HG03045 (cell line): ENCODE results near the gene GSC2.

ENCODE experiments used
- ATAC-seq: cut with Tn5 transposase; IDR thresholded peaks from one replicate; pipeline ENCODE4 v1.9.1; 2021; ENCODE audit warnings: mild to moderate bottlenecking, moderate library complexity; ENCODE audit not compliant: unreplicated experiment

The GSC2 gene

DNA sequence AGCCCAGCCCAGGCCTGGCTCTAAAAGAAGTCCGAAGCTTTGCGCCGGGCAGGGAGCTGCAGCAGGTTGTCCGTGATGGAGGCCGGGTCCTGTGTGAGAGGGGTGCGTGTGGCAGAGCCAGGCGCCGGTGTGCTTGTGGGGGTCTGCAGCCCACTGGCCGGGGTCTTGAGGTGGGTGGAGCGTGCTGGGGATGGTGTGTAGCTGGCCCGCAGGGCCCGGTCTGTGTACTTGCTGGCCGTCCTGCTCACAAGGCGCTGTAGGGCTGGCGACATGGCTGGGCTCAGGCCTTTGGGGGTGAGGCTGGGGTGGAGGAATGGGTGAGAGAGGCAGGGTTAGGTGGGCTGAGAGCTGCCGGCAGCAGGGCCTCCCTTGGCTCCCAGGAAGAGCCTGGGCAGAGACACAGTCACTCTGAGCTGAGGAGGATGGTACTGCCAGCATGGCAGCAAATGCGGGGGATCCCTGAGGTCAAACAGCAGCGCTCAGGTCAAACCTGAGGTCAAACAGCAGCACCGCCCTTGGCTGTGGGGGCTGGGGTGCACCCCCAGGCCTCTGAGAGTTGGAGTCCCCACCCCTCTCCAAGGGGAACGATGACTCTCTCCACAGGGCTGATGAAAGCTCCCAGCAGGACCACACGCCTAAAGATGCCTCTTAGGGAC lies 15.8 kb downstream of the GSC2 start:
- no peak for ATAC-seq

DNA sequence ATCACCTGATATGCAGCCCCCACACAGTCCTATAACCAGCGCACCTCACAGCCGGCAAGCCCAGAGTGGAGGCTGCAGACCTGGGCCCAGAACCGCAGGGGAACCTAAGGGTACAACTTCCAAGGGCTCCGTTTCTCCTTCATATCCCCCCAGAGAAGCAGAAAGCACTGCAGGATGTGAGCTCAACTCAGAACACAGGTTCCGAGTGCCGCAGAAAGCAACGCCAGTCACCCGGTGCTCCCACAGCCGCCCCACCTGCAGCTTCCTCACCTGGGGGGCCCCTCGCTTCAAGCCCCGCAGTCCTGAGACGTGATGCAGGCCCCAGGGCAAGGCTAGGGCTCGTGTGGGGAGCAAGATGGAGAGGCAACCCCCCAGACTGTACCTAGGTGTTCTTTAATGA lies 16.5 kb downstream of the GSC2 start:
- no peak for ATAC-seq

DNA sequence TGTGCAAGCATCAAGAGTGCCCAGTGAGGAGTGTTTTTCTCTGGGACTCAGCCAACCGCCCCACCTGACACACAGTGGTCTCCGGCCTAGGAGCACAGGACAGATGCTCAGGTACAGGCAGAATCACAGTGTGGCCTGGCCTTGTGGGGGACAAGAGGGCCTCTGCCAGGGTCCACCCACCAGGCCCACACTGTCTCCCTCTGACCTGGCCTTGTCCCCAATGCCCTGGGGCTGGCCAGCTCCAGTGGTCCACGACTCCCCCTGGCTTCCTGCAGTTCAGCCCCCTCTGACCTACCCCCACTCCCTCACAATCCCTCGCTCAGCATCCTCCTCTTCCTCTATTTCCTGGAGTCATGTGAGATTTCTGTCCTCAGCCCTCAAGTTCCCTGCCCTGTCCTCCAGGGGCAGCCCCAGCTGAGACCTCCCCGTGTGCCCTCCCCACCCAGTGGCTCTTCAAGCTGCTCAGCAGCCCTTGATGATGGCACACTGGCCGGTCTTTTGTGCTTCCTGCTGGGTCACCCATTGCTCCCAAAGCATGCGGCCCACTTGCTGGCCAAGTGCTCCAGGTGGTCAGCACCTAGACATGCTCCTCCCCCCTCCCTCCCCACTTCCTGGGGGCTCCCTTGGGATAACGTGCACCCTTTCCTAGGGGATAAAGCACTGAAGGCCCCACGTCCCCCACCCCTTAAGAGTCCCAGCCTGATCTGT lies 17.2 kb downstream of the GSC2 start:
- ATAC-seq: no peak

DNA sequence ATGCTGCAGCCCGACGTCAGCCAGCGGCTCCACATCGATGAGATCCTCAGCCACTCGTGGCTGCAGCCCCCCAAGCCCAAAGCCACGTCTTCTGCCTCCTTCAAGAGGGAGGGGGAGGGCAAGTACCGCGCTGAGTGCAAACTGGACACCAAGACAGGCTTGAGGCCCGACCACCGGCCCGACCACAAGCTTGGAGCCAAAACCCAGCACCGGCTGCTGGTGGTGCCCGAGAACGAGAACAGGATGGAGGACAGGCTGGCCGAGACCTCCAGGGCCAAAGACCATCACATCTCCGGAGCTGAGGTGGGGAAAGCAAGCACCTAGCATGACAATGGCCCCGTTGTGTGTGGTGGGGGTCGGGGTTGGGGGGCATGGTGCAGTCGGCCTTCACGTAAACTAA lies 17.9 kb downstream of the GSC2 start:
- ATAC-seq: no peak

DNA sequence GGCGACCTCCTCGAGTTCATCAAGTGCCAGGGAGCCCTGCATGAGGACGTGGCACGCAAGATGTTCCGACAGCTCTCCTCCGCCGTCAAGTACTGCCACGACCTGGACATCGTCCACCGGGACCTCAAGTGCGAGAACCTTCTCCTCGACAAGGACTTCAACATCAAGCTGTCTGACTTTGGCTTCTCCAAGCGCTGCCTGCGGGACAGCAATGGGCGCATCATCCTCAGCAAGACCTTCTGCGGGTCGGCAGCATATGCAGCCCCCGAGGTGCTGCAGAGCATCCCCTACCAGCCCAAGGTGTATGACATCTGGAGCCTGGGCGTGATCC lies 18.4 kb downstream of the GSC2 start:
- no peak for ATAC-seq

DNA sequence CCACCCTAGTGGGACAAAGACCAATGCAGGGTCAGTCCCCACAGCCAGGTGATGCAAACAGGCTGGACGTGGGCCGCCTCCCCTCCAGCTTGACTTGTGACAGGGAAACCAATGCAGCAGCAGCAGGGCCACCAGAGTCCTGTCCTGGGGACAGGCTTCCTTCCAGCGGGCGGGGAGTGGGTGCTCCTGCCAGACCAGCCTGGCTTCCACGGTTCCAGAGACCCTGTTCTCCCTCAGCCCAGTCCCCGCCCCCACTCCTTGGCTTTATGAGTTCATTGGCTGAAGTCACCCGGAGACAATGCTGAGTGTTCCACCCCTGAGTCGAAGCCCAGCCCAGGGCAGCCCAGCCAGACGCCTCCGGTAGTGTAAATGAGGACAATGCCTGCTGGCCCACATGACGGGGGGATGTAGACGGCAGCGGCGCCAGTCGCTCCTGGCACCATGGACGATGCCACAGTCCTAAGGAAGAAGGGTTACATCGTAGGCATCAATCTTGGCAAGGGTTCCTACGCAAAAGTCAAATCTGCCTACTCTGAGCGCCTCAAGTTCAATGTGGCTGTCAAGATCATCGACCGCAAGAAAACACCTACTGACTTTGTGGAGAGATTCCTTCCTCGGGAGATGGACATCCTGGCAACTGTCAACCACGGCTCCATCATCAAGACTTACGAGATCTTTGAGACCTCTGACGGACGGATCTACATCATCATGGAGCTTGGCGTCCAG lies 19.0 kb downstream of the GSC2 start, which contains the start of gene TSSK2:
Gene TSSK2, plus strand, starts transcription at position 350 of the 726 bp plus-strand sequence. Its CDS starts 92 bp downstream, at position 442.
- ATAC-seq: no peak

DNA sequence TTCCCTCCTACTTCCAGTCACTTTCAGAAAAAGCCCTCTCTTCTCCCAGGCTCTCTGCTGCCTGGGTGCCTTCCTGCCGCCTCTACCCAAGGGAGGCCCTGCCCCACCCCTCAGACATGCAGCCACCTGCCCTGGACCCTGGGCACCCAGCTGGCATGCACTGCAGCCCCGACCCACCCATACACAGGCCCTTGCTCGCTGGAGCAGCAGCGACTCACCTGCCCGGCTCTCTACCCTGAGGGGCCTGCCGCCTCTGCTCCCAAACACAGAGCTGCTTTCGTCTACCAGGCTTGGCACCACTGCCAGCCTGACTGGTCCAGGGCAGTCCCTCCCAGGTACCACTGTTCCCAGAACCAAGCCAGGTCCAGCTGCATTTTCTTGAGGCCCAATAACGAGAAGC lies 20.2 kb downstream of the GSC2 start:
- ATAC-seq: no peak

DNA sequence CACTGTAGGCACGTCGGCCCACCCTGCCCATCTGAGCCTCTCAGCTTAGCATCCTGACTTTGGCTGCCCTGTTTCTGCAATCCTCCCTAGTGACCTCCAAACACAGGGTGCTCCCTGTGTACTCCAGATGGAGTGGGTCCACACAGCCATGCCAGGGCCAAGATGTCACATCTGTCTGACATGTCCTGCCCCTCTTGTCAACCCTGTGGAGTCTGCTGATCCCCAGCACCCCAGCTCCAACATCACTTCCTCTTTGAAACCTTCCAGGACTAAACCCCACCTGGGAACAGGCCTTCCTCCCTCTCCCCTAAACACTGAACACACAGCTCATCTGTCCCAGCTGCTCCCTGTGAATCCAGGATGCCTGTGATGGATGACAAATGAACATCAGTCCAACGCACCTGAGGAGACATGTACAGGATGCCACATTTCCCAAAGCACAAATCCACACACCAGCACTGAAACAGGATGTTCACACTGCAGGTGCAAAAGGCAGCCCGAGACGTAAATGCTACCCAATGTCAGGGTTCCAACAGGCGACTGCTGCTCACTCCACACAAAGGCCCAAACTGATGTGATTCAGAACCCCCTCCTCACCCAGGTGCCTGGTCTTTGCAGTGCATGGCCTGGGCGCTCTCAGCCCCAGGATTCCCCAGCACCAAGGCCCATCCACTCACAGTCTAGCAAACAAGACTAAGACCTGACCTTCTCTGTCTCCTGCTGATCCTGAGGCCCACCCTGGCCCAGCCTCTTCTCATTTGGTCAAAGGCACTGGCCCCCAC lies 21.0 kb downstream of the GSC2 start:
- no peak for ATAC-seq

DNA sequence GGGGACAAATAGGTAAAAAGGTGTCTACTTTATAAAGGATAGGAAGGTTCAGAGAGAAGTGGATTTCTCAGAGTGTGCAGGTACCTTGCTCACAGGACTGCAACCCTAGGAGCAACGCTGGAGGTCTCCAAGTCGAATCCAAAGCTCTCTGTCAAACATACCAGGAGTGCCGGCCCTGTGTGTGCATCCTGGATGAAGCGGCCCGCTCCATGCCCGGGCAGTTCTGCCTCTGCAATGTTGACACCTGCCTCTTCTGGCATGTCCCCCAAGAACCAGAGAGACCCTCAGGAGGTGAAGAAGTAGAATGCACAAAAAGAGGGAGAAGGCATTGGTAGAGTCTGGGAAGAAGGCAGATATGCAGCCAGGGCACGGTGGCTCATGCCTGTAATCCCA lies 22.1 kb downstream of the GSC2 start:
- ATAC-seq: no peak

DNA sequence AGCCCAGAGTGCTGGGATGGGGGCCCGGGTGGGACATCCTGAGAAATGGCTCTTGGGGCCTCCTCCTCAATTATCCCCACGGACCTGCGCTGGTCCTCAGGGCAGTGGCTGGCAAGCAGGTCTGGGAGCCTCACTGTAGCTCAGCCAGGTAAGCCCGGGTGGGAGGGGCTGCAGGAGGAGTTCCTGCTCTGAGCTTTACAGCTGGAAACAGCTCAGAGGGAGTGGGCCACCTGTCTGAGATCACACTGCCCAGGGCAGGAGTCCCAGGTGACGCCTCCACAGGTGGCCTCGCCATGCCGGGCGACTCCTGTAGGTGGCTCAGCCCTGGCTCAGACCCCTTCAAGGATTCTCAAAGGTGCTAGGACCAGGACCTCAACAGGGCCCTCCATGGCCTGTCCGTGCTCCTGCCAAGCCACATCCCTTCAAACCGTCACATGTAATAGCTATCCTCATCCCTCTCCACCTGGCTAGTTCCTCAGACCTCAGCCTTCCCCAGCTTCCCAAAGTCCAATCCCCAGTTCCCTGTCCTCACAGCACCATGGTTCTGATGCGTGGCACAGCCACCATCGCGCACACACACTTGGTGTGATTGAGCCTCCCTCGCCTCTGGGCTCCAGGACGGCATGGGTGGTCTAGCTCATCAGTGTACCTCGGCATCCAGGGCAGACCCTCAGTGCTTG lies 22.6 kb downstream of the GSC2 start:
- ATAC-seq: no peak

DNA sequence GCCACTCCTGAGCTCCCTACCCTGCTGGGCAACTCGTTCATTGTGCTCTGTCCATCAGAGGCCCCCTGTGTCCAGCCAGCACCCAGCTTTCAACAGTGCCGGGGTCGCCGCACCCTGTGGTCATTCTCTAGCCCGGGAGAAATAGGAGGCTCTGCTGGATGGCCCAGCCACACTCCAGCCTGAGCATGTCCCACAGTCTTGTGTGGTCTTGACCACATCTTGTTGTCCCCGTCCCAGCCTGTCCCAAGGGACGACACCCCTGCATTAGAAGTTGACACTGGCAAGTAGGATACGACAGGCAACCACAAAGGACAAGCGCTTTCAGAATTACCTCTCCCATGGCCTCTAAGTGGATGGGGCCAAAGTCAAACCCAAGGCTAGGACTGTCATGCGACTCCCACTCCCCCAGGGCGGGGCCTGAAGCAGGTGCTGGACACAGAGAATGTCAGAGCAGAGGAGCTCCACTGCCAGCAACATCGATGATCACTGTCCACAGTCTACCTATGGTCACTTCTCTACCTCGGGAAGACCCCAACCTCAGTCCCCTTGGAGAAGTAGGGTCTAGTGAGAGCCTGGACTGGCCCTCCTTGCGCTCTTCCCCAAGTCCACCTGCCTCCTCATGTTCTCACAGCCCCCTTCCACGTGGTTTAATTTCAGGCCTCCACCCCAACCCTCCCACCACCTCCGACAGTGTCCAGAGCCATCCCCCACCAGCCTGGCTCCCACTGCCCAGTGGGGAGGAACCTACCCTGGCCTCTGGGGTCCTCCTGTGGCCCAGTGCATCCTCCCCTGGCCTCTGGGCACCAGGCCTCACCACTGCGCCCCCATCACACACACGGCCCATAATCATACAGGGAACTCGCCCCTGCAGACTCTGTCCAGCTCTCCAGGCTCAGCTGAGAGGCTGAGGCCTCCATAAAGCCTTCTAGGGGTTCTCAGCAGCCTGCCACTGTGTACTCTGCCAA lies 23.5 kb downstream of the GSC2 start:
- ATAC-seq: no peak

DNA sequence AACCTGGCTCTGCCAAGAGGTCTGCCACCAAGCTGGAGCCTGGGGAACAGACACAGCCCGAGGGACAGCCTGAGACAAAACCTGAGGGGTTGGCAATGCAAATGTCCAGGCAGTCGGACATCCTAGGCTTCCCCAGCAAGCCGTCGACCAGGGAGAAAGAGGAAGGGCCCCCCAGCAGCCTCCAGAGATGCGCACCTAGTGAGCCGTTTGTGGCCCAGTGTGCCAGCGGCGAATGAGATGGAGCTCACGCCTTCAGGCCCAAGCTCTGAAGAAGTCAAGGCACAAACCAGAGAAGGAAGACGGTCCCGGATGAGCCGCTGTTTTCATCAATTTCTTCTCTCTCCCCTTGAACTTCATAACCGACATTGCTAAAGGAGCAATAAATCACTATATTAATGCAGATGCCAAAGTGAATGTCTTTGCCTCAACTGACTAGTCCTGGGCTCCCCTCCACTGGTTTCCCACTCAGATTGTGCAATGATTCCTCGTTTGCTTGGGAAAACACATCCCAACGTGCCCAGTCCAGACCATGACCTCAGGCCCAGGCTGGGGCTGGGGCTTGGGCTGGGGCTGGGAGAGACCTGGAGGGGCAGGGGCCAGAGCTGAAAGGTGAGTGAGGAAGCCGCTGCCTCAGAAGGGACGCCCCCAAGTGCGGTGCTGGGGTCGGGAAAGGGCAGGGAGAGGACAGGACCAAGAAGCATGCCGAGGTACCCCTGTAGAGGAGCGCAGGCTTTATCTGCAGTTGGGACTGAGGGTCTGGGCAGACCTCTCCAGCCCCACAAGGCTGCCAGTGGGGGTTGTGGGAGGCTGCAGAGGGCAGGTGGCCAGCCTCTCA lies 24.4 kb downstream of the GSC2 start:
- ATAC-seq: no peak

DNA sequence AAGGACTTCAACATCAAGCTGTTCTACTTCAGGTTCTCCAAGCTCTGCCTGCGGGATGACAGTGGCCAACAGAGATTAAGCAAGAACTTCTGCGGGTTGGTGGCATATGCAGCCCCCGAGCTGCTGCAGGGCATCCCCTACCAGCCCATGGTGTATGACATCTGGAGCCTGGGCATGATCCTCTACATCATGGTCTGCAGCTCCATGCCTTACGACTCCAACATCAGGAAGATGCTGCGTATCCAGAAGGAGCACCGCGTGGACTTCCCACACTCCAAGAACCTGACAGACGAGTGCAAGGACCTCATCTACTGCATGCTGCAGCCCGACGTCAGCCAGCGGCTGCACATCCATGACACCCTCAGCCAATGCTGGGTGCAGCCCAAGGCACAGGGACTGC lies 25.1 kb downstream of the GSC2 start:
- no peak for ATAC-seq

DNA sequence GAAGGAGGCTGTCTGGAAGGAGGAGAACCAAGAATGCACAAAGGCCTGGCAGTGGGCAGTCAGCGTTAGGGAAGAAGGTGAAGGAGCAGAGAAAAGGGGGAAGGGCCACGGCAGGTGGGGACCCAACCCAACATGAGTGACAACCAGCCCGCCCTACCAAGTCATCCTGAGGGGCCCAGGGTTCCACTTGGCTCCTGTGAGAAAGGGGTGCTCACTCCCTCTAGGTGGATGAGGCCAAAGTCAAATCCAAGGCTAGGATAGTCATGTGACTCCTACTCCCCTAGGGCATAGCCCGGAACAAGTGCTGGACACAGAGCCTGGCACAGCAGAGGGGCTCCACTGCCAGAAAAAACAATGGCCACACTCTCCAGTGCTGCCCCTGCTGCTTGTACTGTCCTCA lies 25.7 kb downstream of the GSC2 start:
- no peak for ATAC-seq

DNA sequence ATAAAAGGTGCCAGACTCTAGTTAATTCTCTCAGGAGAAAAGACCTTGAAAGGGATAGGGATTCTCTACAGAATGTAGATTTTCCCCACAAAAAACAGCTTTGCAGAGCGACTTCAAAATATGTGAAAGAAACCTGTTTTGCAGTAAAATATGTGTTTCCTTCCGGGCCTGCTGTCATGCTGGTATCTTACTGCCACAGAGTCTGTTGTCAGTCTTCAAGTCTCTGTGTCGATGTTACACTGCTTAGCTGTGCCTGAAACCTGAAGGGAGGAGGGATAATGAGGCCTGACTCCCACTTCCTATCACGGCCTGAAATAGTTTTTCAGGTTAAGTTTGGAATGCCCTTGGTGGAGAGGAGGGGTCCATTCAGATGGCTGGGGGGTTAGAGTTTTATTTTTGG lies 26.2 kb downstream of the GSC2 start:
- ATAC-seq: no peak

DNA sequence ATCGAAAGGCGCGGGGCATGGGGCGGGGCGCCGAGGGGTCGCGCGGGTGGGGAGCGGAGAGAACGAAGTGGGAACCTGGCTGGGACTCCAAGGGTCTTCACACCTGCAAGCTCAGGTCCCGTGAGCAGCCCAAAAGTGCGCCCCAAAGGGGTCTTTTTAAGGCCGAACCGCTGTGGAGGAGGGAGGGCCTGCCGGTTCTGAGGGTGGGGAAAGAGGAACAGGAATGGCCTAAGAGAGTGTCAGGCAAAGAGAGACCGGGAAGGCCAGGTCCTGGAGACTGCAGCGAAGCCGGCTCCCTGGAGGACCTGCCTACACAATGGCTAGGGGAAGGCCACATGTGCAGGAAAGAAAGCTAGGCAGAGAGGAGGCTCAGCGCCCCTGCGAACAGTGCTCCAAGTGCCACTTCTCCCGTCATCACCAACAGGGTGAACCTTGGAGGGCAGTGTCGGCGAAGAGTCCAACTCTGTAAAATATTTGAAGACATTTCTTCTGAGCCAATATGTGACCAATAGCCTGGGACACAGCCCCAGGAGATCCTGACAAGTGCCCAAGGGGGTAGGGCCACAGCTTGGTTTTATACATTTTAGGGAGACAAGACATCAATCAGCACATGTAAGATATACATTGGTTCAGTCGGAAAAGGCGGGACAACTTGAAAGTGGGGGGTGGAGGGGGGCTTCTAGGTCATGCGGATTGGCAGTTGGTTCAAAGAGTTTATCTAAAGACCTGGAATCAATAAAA lies 27.2 kb downstream of the GSC2 start:
- ATAC-seq: no peak

DNA sequence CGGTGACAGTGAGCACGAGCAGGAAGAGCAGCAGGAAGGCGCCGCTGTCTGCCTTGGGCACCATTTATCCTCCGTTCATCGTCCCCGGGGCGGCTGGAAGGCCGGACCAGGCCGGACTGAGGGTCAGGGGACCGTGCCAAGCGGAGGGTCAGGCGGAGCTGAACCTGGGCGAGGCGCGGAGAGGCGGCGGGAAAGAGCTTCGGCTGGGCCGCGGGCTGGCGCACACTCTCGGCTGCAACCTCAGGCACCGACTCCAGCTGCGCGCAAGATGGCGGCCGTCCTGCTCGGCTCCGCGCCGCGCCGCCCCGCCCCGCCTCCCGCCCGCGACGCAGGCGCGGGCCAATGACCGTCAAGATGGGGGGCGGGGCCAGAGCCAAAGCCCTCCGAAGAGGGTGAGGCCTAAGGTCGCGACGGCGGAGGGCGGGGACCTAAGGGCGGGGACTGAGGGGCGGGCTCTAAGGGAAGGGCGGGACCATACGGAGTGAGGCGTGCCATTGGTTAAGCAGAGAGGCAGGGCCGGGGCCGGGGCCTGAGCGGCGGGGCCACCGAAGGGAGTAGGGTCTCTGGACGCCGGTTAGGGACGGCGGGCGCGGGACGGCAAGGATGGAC lies 27.8 kb downstream of the GSC2 start, which contains the start of gene DGCR2:
Gene DGCR2, minus strand, starts transcription at position 270 of the 609 bp plus-strand sequence. Its CDS starts 206 bp downstream, at position 64.
- ATAC-seq: peak; percentile 76
